Subcutaneous adipose tissue (tissue), 4 donors: ENCODE data around the gene TTC21A. TPM values are rescaled to one million over a fixed set of nuclear protein-coding genes. Genes with fewer than 3 reads are reported as not detected.

Experiments used
- total RNA-seq, 4 donors: library from RNA; depleted of rRNA; stranded (reverse); fragments of >200 nt; gene quantifications; one replicate each; pipeline ENCODE4 v1.1.0, GENCODE V29; 2016
- TF ChIP-seq, protein P1 (sequence below): fragments of 450-650 bp; IDR thresholded peaks from one replicate; pipeline ENCODE4 v1.5.1; 2016; ENCODE audit warnings: low read depth, mild to moderate bottlenecking, control low read depth, antibody characterized with exemption, moderate library complexity

TTC21A gene
- total RNA-seq, 4 donors from 2014 or later: 3.3 to 11.1 (median 7.4) TPM

DNA sequence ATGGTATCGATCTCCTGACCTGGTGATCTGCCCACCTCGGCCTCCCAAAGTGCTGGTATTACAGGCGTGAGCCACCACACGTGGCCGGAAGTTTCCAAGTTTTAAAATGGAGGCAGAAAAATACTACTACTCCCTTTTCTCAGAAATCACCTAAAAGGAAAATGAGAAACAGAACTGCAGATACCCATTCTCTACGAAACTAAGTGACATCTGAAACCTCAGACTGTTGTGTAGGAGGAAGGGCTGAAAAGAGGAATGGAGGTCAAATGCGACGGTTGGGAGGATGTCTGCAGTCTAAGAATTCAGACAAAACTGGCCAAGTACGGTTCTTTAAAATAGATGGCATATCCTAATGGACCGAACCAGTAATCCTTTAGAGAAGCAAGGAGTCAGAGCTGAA, 31.6 kb upstream of the TTC21A start:
- TF ChIP-seq, protein P1, sequence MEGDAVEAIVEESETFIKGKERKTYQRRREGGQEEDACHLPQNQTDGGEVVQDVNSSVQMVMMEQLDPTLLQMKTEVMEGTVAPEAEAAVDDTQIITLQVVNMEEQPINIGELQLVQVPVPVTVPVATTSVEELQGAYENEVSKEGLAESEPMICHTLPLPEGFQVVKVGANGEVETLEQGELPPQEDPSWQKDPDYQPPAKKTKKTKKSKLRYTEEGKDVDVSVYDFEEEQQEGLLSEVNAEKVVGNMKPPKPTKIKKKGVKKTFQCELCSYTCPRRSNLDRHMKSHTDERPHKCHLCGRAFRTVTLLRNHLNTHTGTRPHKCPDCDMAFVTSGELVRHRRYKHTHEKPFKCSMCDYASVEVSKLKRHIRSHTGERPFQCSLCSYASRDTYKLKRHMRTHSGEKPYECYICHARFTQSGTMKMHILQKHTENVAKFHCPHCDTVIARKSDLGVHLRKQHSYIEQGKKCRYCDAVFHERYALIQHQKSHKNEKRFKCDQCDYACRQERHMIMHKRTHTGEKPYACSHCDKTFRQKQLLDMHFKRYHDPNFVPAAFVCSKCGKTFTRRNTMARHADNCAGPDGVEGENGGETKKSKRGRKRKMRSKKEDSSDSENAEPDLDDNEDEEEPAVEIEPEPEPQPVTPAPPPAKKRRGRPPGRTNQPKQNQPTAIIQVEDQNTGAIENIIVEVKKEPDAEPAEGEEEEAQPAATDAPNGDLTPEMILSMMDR: no peak

GRCh38 chr3:39079530-39079929, 27.9 kb upstream of the TTC21A start:
- TF ChIP-seq, protein P1: no peak

DNA sequence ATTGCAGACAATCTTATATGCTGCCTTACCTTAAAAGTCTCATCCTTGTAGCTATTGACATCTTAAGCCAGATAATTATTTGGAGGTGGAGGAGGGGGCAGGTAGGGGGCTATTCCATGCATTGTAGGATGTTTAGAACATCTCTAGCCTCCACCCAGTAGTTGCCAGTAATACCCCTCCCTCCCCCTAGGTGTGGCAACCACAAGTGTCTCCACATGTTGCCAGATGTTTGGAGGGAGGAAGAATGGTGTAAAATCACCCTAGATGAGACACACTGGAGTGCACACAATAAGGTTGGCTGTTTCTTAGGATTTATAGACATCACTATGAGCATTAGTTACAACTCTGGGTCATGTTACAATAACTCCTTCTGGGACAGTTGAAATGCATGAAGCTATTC, 27.5 kb upstream of the TTC21A start:
- TF ChIP-seq, protein P1: no peak

DNA sequence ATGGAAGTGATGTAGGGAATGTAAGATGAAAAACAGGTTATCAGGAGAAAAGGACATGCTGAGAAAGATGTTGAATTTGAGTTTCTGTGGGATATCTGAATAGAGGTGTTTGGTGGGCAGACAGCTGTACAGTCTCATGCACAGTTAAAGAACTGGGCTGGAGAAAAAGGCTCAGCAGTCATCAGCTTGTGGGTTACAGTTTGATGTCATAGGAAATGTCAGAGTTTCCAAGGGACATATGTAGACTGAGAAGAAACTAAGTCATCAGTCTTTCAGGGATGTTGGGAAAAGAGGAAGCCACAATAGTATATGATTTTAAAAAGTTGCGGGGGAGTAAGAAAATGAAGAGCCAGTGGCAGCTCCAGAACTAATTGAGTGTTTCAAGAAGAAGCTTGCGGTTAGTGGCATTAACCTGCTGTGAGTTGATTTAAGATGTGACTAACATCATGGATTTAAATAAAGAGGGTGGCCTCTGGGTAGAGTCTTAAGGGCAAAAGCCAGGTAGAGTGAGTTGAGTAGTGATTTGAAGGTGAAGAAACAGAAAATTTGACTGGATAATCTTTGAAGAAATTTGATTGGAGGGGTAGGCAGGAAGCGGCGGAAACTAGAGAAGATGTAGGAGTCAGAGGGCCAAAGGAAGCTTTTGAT, 24.7 kb upstream of the TTC21A start:
- TF ChIP-seq, protein P1: no peak

DNA sequence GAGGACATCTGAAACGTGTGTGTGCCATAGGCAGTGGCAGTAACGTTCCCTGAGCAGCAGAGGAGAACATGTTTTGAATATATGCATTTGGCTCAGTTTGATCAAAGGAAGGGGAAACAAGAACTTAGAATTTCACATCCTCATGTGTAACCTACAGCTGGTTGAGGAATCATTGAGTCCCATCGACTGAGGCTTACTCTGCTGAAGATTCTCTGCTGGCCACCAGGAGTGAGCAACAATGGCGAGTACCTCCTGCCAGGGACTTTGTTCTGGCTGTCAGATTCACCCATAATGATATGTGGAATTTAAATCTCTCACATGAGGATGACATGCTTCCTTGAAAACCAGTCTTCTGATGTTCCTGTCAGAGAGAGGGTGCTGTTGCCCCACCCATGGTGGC, 21.3 kb upstream of the TTC21A start:
- TF ChIP-seq, protein P1: no peak

DNA sequence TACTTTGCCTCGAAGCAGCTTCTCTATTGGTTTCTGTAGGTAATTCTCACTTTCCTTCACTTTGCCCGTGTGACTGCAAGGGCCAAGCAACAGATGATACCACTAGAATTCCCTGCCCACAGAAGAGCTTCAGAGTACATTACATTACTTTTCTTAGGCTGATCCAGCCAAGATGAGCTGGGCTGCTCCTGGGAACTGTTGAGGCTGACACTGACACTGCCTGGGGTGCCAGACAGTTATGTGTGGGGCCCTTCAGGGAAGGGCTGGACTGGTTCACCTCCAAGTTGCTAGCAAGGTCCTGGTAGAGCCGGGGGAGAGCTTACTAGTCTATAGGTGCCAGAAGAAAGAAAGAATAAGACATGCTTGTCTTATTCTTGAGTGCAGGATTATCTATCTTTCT, 19.0 kb upstream of the TTC21A start:
- TF ChIP-seq, protein P1: no peak

- TF ChIP-seq, protein P1: no peak
These were observed 18.6 kb upstream of the TTC21A start for GRCh38 chr3:39088889-39089288.
